ENCODE data around the gene CHN1. TPM values are rescaled to one million over a fixed set of nuclear protein-coding genes. Genes with fewer than 3 reads are reported as not detected.
A peak's percentile ranks its signal among the peaks of the same experiment; 100 is the strongest.

Gene CHN1
- total RNA-seq, 1 donor from 2014 or later = 26.3 TPM

DNA sequence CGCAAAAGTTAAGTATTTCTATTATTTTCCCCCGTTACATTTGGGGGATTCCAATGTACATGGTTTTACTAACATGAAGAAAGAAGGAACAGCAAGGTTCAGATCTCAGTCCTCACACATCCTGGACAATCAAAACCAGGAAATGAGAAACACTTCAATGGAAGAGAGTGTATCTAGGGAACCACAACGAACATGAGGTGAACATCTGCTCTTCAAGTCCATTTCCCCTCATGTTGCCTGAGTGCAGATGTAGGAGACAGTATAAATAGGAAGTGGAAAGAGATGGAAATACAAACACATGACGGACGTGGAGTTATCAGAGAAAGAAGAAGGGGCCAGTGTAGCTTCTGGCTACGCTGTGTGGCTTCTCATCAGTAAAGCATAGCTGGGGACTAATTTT, 52.6 kb downstream of the CHN1 start:
- TF ChIP-seq, protein P1, sequence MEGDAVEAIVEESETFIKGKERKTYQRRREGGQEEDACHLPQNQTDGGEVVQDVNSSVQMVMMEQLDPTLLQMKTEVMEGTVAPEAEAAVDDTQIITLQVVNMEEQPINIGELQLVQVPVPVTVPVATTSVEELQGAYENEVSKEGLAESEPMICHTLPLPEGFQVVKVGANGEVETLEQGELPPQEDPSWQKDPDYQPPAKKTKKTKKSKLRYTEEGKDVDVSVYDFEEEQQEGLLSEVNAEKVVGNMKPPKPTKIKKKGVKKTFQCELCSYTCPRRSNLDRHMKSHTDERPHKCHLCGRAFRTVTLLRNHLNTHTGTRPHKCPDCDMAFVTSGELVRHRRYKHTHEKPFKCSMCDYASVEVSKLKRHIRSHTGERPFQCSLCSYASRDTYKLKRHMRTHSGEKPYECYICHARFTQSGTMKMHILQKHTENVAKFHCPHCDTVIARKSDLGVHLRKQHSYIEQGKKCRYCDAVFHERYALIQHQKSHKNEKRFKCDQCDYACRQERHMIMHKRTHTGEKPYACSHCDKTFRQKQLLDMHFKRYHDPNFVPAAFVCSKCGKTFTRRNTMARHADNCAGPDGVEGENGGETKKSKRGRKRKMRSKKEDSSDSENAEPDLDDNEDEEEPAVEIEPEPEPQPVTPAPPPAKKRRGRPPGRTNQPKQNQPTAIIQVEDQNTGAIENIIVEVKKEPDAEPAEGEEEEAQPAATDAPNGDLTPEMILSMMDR (IDR thresholded peaks at IDR 0.05; ENCODE audit: unreplicated experiment) = no peak
- H3K9me3 Mint-ChIP-seq (ENCODE audit: unreplicated experiment) = no peaks in the 10 kb centered on the region
- peaks cover 19% of the 10 kb centered on the region for H3K4me1 Mint-ChIP-seq (ENCODE audit: unreplicated experiment)
- DNase-seq (ENCODE audit: low spot score) = no peak
- no peak overlapping the region for H3K4me3 Mint-ChIP-seq (ENCODE audit: unreplicated experiment)
- peaks cover 4% of the 10 kb centered on the region for H3K36me3 Mint-ChIP-seq (ENCODE audit: low read depth, unreplicated experiment)
- H3K27me3 Mint-ChIP-seq (ENCODE audit: unreplicated experiment) = peaks cover 2% of the 10 kb centered on the region
- peak overlapping the region; percentile 77 for H3K27ac Mint-ChIP-seq (ENCODE audit: unreplicated experiment)

DNA sequence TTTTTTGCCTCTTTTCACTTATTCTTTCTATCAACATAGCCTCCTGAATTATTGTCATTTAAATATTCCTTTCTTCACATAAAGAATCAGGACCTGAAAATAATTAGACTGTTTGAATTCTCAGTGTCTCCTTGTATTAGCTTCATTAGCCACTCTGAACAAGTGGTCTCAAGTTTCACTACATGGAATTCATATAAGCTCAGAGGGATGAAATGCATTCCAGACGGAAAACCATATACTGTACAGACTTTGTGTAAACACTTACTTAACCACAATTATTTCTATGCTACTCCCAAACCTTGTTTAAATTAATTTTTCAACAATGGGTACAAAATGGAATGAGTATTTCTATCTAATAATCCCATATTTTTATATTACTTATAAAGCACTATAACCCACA, 53.4 kb downstream of the CHN1 start:
- Mint-ChIP-seq H3K4me1 (ENCODE audit: unreplicated experiment) (peaks cover 15% of the 10 kb centered on the region), H3K4me3 (ENCODE audit: unreplicated experiment) (no peak overlapping the region), H3K27me3 (ENCODE audit: unreplicated experiment) (no peaks in the 10 kb centered on the region), H3K27ac (ENCODE audit: unreplicated experiment) (peak overlapping the region; percentile 49), H3K36me3 (ENCODE audit: low read depth, unreplicated experiment) (peaks cover 4% of the 10 kb centered on the region), H3K9me3 (ENCODE audit: unreplicated experiment) (no peaks in the 10 kb centered on the region)
- TF ChIP-seq, protein P1 (IDR thresholded peaks at IDR 0.05; ENCODE audit: unreplicated experiment) = no peak
- DNase-seq (ENCODE audit: low spot score) = no peak

DNA sequence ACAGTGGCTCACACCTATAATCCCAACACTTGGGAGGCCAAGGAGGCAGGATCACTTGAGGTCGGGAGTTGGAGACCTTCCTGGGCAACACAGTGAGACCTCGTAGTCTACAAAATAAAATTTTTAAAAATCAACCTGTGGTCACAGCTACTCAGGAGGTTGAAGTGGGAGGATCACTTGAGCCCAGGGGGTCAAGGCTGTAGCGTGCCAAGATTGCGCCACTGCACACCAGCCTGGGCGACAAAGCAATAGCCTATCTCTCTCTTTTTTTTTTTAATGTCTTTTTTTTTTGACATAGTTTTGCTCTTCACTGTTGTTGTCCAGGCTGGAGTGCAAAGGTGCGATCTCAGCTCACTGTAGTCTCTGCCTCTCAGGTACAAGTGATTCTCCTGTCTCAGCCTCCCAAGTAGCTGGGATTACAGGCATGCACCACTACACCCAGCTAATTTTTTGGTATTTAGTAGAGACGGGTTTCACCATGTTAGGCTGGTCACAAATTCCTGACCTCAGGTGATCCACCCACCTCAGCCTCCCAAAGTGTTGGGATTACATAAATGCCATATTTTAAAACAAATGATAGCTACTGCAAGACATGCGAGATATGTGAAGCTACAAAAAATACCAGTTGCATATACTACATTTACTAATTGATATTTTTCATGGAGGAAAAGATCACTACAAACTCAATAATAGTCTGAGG, 55.0 kb downstream of the CHN1 start:
- DNase-seq (ENCODE audit: low spot score) = no peak
- Mint-ChIP-seq H3K36me3 (ENCODE audit: low read depth, unreplicated experiment) (no peaks in the 10 kb centered on the region), H3K4me3 (ENCODE audit: unreplicated experiment) (no peak overlapping the region), H3K27me3 (ENCODE audit: unreplicated experiment) (no peaks in the 10 kb centered on the region), H3K27ac (ENCODE audit: unreplicated experiment) (no peak overlapping the region), H3K9me3 (ENCODE audit: unreplicated experiment) (no peaks in the 10 kb centered on the region), H3K4me1 (ENCODE audit: unreplicated experiment) (peaks cover 15% of the 10 kb centered on the region)
- TF ChIP-seq, protein P1 (IDR thresholded peaks at IDR 0.05; ENCODE audit: unreplicated experiment) = no peak

DNA sequence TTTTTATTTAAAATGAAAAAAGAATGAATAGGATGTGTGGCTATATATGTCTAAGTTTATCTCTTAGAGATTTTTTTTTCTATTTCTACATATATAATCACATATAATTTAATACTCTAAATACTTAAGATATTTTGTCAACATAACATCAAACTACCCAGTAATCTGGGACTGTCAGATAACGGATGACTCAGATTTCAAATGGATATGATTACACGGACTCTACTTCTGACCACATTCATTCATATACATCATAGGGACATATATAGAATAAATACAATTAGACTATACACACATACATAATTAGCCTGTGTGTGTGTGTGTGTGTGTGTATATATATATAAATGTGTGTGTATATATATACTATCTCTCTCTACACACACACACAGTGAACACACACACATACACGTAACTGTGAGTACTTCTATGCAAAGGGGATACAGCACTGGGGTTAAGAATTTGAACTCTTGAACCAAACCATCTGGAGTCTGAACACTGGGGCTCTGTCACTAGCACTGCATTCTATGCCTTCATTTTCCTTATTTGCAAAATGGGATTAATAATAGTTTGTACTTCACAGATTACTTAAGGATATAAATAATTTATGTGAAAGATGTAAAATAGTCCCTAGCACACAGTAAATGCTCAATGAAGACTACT, 59.5 kb downstream of the CHN1 start:
- TF ChIP-seq, protein P1 (IDR thresholded peaks at IDR 0.05; ENCODE audit: unreplicated experiment) = no peak
- H3K4me3 Mint-ChIP-seq (ENCODE audit: unreplicated experiment) = no peak overlapping the region
- H3K36me3 Mint-ChIP-seq (ENCODE audit: low read depth, unreplicated experiment) = no peaks in the 10 kb centered on the region
- DNase-seq (ENCODE audit: low spot score) = no peak
- no peaks in the 10 kb centered on the region for H3K4me1 Mint-ChIP-seq (ENCODE audit: unreplicated experiment)
- no peaks in the 10 kb centered on the region for H3K27me3 Mint-ChIP-seq (ENCODE audit: unreplicated experiment)
- no peaks in the 10 kb centered on the region for H3K9me3 Mint-ChIP-seq (ENCODE audit: unreplicated experiment)
- H3K27ac Mint-ChIP-seq (ENCODE audit: unreplicated experiment) = no peak overlapping the region

DNA sequence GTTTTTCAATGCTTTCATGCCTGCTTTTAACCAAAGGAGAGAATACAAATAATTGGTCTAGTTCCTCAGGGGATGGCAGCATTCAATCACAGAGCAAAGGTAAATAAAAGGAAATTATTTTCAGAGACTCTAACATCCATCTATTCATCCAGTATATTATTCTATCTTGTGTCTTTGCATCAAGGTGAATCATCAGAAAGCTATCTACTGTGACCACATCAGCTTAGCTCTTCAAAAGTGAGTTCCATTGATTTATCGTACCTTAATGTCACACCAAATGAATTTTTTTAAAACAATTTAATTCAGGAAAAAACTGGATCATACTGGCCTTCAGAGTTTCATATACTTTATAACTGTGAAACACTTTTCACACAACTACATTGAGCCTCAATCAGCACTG, 66.1 kb downstream of the CHN1 start:
- Mint-ChIP-seq H3K4me1 (ENCODE audit: unreplicated experiment) (no peaks in the 10 kb centered on the region), H3K36me3 (ENCODE audit: low read depth, unreplicated experiment) (no peaks in the 10 kb centered on the region), H3K27ac (ENCODE audit: unreplicated experiment) (no peak overlapping the region), H3K9me3 (ENCODE audit: unreplicated experiment) (no peaks in the 10 kb centered on the region), H3K4me3 (ENCODE audit: unreplicated experiment) (no peak overlapping the region), H3K27me3 (ENCODE audit: unreplicated experiment) (no peaks in the 10 kb centered on the region)
- TF ChIP-seq, protein P1 (IDR thresholded peaks at IDR 0.05; ENCODE audit: unreplicated experiment) = no peak
- DNase-seq (ENCODE audit: low spot score) = no peak
